ENCODE results near the gene VPS52.

VPS52 gene

DNA sequence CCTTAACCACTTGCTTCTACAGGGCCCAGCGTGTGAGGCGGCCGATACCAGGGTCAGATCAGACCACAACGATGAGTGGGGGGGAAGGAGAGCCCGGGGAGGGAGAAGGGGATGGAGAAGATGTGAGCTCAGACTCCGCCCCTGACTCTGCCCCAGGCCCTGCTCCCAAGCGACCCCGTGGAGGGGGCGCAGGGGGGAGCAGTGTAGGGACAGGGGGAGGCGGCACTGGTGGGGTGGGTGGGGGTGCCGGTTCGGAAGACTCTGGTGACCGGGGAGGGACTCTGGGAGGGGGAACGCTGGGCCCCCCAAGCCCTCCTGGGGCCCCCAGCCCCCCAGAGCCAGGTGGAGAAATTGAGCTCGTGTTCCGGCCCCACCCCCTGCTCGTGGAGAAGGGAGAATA is 60.5 kb downstream of the VPS52 start:
- peaks cover 25% of the 10 kb centered on the region for H3K4me1 ChIP-seq (ENCODE audit: control insufficient read depth, insufficient read depth, low read length, poor library complexity, severe bottlenecking)
- no peaks in the 10 kb centered on the region for H3K9me3 ChIP-seq (ENCODE audit: control insufficient read depth, low read length)
- no peak for DNase-seq
- peaks cover 14% of the 10 kb centered on the region for H3K27me3 ChIP-seq (replicated peaks; ENCODE audit: control insufficient read depth, insufficient read depth, low read length, poor library complexity, severe bottlenecking)
- no peak overlapping the region for H3K27ac ChIP-seq (ENCODE audit: insufficient read depth, low read length, poor library complexity, severe bottlenecking)
- H3K4me3 ChIP-seq (ENCODE audit: insufficient read depth, low read depth, low read length, poor library complexity, severe bottlenecking): no peak overlapping the region
- H3K36me3 ChIP-seq (ENCODE audit: control insufficient read depth, insufficient read depth, low read length): peaks cover 7% of the 10 kb centered on the region

DNA sequence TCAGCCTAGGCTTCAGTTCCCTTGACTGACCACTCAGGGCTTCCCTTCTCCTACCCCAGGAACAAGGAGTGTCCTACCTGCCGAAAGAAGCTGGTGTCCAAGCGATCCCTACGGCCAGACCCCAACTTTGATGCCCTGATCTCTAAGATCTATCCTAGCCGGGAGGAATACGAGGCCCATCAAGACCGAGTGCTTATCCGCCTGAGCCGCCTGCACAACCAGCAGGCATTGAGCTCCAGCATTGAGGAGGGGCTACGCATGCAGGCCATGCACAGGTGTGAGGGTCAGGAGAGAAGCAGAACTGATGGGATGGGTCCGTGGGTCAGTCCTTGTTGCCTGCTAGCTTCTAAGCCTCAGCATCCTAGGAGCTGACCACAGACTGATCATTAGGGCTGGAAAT is 61.8 kb downstream of the VPS52 start:
- peaks cover 7% of the 10 kb centered on the region for H3K36me3 ChIP-seq (ENCODE audit: control insufficient read depth, insufficient read depth, low read length)
- no peaks in the 10 kb centered on the region for H3K9me3 ChIP-seq (ENCODE audit: control insufficient read depth, low read length)
- DNase-seq: no peak
- H3K4me3 ChIP-seq (ENCODE audit: insufficient read depth, low read depth, low read length, poor library complexity, severe bottlenecking): no peak overlapping the region
- no peak overlapping the region for H3K27ac ChIP-seq (ENCODE audit: insufficient read depth, low read length, poor library complexity, severe bottlenecking)
- peaks cover 14% of the 10 kb centered on the region for H3K27me3 ChIP-seq (replicated peaks; ENCODE audit: control insufficient read depth, insufficient read depth, low read length, poor library complexity, severe bottlenecking)
- H3K4me1 ChIP-seq (ENCODE audit: control insufficient read depth, insufficient read depth, low read length, poor library complexity, severe bottlenecking): peaks cover 33% of the 10 kb centered on the region

DNA sequence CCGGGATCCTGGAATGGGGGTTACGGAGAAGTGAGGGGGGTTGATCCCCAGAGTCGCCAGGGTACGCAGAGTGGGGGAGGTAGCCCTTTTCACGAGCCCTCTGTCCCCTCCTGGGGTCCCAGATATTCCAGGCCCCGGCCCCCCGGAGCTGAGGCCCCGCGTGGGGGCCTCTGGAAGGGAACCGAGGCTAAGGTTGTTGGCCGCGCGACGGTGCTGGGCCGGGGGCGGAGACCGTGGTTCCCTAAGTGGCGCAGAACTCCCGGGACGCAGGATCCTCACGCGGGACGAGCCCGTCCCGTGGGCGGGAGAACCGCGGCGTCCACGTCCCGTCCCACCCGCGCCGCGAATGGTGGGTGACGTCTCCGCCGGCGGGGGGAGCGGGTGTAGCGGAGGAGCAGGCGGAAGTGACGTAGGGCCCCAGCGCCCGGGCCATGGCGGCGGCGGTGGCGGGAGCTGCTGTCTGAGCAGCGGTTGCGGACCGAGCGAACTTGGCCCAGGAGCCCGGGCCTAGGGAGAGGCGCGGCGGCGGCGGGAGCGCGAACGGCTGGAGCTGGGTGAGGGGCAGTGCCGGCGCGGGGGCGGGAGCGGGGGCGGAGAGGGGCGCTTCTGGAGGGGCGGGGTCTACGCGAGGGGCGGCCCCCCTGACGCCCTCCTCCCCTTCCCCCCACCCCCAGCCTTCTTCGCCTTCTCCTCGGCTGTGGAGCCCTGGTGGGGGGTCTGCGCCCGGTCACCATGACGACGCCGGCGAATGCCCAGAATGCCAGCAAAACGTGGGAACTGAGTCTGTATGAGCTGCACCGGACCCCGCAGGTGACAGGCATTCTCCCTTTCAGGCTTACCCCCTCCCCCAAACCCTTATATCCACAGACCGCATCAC is 63.3 kb downstream of the VPS52 start, which contains the start of gene RING1:
Gene RING1 (plus strand): TSS at position 410 of the 877 bp plus-strand sequence. CDS start 323 bp downstream, at position 733.
- Histone ChIP-seq H3K9me3 (ENCODE audit: control insufficient read depth, low read length) (no peaks in the 10 kb centered on the region), H3K4me3 (ENCODE audit: insufficient read depth, low read depth, low read length, poor library complexity, severe bottlenecking) (peak within 1 kb of the TSS; percentile 93)

DNA sequence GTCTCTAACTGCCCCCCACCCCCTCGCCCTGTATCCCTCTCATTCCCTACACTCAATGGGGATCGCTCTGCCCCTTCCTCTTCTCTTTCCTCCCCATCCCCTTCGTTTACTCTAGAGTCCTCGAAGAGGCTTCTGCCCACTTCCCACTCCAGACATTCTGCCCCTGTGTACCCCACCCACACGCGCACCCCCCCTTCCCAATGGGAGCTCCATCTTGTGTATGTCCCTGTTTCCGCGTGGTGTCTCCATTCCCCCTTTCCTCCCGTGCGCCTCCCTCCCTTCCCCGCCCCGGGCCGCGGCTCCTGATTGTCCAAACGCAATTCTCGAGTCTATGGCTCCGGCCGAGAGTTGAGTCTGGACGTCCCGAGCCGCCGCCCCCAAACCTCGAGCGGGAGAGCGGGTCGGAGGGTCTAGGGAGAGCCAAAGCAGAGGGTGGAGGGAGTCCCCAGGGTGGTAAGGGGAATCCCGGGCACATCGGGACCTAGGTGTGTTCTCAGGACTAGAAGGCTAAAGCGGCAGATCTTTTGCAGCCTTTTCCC is 64.1 kb downstream of the VPS52 start:
- Histone ChIP-seq H3K27ac (ENCODE audit: insufficient read depth, low read length, poor library complexity, severe bottlenecking) (peak overlapping the region; percentile 94), H3K4me3 (ENCODE audit: insufficient read depth, low read depth, low read length, poor library complexity, severe bottlenecking) (peak overlapping the region; percentile 93), H3K36me3 (ENCODE audit: control insufficient read depth, insufficient read depth, low read length) (peaks cover 17% of the 10 kb centered on the region), H3K27me3 (replicated peaks; ENCODE audit: control insufficient read depth, insufficient read depth, low read length, poor library complexity, severe bottlenecking) (peaks cover 2% of the 10 kb centered on the region), H3K9me3 (ENCODE audit: control insufficient read depth, low read length) (no peaks in the 10 kb centered on the region), H3K4me1 (ENCODE audit: control insufficient read depth, insufficient read depth, low read length, poor library complexity, severe bottlenecking) (peaks cover 29% of the 10 kb centered on the region)
- DNase-seq: peak in 1 of 3 donors; percentile 21

More for the DNA sequence above, 63.3 kb downstream of the VPS52 start, which contains the start of gene RING1:
- Histone ChIP-seq H3K27ac (ENCODE audit: insufficient read depth, low read length, poor library complexity, severe bottlenecking) (peak within 1 kb of the TSS; percentile 94), H3K36me3 (ENCODE audit: control insufficient read depth, insufficient read depth, low read length) (peaks cover 10% of the 10 kb centered on the region), H3K4me1 (ENCODE audit: control insufficient read depth, insufficient read depth, low read length, poor library complexity, severe bottlenecking) (peaks cover 36% of the 10 kb centered on the region), H3K27me3 (replicated peaks; ENCODE audit: control insufficient read depth, insufficient read depth, low read length, poor library complexity, severe bottlenecking) (peaks cover 9% of the 10 kb centered on the region)
- peak; percentile 79 to 84 (median 79) for DNase-seq

DNA sequence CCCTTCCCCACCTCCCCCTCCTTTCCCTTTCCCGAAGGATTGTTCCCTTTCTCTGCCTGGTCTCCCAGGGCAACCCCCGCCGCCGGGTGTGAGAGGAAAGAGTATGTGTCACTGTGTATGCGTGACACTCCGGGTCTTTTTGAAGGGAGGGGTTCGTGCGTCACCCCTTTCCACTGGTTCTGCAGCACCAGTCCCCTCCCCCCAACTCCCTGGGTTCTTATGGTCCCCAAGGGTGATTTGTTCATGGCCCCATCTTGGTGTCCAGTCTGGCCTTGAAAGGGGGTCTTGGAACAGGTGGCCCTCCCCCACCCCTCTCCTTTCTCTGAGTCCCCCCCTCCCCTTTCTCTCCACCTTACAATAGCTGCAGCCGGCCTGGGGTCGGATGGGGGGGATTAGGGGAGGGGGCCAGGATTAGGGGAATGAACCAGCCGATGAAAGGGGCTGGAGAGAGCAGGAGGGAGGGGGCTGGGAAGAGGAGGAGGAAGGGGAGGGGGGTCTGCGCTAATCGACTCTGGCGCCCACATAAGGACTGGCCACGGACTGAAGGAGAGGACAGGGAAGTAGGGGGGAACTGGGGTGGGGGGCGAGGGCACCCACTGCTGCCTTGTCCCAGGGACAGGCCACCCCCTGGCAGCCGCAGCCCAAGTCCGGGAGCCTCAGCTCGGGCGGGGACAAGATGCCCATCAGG is 64.7 kb downstream of the VPS52 start:
- H3K9me3 ChIP-seq (ENCODE audit: control insufficient read depth, low read length): no peaks in the 10 kb centered on the region
- DNase-seq: no peak

DNA sequence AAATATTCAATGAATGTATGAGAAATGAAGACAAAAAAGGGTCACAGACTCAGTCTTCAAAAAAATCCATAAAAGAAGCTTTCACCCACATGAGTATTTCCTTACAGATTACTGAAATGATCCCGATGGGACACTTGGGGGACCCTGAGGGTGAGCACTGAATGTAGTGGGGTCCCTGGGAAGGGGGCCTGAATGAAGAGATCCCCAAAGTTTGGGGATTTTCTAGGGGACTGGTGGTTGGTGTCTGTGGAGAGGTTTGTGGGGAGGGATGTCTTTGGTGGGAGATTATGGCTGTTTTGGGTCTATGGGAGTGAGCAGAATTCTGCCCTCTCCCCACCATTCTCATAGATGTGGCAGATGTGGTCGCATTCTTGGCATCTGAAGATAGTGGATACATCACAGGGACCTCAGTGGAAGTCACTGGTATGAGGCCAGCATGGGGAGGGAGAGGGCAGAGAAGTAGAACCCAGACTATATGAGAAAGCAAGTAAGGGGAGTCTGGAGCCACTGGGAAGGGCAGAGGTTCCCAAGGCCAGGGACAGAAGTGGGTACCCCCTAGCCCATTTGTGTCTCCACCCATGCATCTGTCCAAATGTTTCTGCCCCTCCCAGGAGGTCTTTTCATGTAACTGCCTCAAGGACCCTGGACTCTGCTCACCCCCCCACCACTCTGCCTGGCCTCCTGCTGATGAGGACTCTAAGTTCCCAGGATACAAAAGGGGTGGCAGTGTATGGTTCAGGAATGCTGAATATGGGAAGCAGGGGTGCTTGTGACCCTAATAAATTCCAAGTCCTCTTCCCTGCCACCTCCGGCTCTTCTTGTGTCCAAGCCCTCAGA is 65.4 kb downstream of the VPS52 start:
- Histone ChIP-seq H3K27ac (ENCODE audit: insufficient read depth, low read length, poor library complexity, severe bottlenecking) (no peak overlapping the region), H3K27me3 (replicated peaks; ENCODE audit: control insufficient read depth, insufficient read depth, low read length, poor library complexity, severe bottlenecking) (no peaks in the 10 kb centered on the region), H3K4me1 (ENCODE audit: control insufficient read depth, insufficient read depth, low read length, poor library complexity, severe bottlenecking) (peaks cover 35% of the 10 kb centered on the region), H3K9me3 (ENCODE audit: control insufficient read depth, low read length) (no peaks in the 10 kb centered on the region), H3K4me3 (ENCODE audit: insufficient read depth, low read depth, low read length, poor library complexity, severe bottlenecking) (no peak overlapping the region), H3K36me3 (ENCODE audit: control insufficient read depth, insufficient read depth, low read length) (peaks cover 18% of the 10 kb centered on the region)
- no peak for DNase-seq

More for the DNA sequence above, 64.7 kb downstream of the VPS52 start:
- peaks cover 18% of the 10 kb centered on the region for H3K36me3 ChIP-seq (ENCODE audit: control insufficient read depth, insufficient read depth, low read length)
- H3K4me1 ChIP-seq (ENCODE audit: control insufficient read depth, insufficient read depth, low read length, poor library complexity, severe bottlenecking): peaks cover 28% of the 10 kb centered on the region
- H3K27ac ChIP-seq (ENCODE audit: insufficient read depth, low read length, poor library complexity, severe bottlenecking): no peak overlapping the region
- peak overlapping the region; percentile 93 for H3K4me3 ChIP-seq (ENCODE audit: insufficient read depth, low read depth, low read length, poor library complexity, severe bottlenecking)
- no peaks in the 10 kb centered on the region for H3K27me3 ChIP-seq (replicated peaks; ENCODE audit: control insufficient read depth, insufficient read depth, low read length, poor library complexity, severe bottlenecking)

DNA sequence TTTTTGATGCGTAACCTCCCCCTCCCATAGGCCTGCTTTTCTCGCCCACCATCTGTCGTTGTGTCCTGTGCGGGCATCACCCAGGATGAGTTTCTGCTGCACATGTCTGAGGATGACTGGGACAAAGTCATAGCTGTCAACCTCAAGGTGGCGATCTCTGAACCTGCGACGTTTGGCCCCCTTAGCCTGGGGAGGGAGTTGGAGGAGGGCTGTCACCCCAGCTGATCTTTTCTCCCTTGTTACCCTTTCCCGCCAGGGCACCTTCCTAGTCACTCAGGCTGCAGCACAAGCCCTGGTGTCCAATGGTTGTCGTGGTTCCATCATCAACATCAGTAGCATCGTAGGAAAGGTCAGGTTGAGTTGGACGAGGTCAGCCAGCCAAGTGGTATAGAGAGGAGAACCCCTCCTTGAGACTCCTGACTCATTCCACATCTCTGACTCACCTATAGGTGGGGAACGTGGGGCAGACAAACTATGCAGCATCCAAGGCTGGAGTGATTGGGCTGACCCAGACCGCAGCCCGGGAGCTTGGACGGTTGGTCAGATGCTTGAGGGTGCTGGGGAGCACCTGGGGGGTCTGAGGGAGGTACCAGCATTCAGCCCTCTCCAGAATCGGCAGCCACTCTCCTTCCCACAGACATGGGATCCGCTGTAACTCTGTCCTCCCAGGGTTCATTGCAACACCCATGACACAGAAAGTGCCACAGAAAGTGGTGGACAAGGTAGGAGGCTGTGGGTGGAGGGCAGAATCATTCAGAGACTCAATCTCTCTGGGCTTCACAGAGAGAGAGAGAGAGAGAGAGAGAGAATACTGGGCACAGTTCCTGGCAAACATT is 66.3 kb downstream of the VPS52 start:
- Histone ChIP-seq H3K27ac (ENCODE audit: insufficient read depth, low read length, poor library complexity, severe bottlenecking) (peak overlapping the region; percentile 76), H3K9me3 (ENCODE audit: control insufficient read depth, low read length) (no peaks in the 10 kb centered on the region), H3K4me1 (ENCODE audit: control insufficient read depth, insufficient read depth, low read length, poor library complexity, severe bottlenecking) (peaks cover 36% of the 10 kb centered on the region), H3K27me3 (replicated peaks; ENCODE audit: control insufficient read depth, insufficient read depth, low read length, poor library complexity, severe bottlenecking) (no peaks in the 10 kb centered on the region), H3K4me3 (ENCODE audit: insufficient read depth, low read depth, low read length, poor library complexity, severe bottlenecking) (peak overlapping the region; percentile 75), H3K36me3 (ENCODE audit: control insufficient read depth, insufficient read depth, low read length) (peaks cover 14% of the 10 kb centered on the region)
- no peak for DNase-seq

DNA sequence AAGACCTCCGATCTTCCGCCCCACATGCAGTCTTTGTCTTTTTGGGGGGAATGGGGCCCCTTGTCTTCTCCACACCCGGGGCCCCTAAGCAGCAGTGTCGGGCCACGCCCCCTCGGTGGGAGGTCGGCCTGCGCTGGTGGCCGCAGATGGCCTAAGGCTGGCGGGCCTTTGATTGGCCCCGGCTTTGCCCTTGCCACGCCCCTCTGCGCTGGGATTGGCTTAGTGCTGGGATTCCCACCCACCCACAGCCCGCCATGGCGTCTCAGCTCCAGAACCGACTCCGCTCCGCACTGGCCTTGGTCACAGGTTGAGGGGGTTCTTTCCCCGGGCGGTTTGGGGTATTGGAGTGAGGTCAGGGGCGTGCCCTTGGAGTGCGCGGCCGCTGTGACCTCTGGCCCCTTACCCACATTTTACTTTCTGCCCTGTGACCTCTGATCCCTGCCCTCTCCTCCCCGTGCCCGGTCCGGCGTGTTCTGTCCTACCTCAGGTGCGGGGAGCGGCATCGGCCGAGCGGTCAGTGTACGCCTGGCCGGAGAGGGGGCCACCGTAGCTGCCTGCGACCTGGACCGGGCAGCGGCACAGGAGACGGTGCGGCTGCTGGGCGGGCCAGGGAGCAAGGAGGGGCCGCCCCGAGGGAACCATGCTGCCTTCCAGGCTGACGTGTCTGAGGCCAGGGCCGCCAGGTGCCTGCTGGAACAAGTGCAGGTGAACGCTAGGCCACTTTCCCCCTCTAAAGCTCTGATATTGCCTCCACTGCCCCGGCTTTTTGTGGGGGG is 67.1 kb downstream of the VPS52 start, which contains the start of gene HSD17B8:
Gene HSD17B8 (plus strand): TSS at position 241 of the 776 bp plus-strand sequence. CDS start 14 bp downstream, at position 255.
- peak; percentile 85 to 88 (median 86) for DNase-seq
- H3K4me1 ChIP-seq (ENCODE audit: control insufficient read depth, insufficient read depth, low read length, poor library complexity, severe bottlenecking): peaks cover 40% of the 10 kb centered on the region
- no peaks in the 10 kb centered on the region for H3K27me3 ChIP-seq (replicated peaks; ENCODE audit: control insufficient read depth, insufficient read depth, low read length, poor library complexity, severe bottlenecking)
- H3K4me3 ChIP-seq (ENCODE audit: insufficient read depth, low read depth, low read length, poor library complexity, severe bottlenecking): peak within 1 kb of the TSS; percentile 75
- H3K9me3 ChIP-seq (ENCODE audit: control insufficient read depth, low read length): no peaks in the 10 kb centered on the region
- H3K27ac ChIP-seq (ENCODE audit: insufficient read depth, low read length, poor library complexity, severe bottlenecking): peak within 1 kb of the TSS; percentile 76
- peaks cover 11% of the 10 kb centered on the region for H3K36me3 ChIP-seq (ENCODE audit: control insufficient read depth, insufficient read depth, low read length)

Data from effector memory CD4-positive, alpha-beta T cell (primary cell).